NOMO-1 (cell line): Measurements from ENCODE around the gene DPP4.
"Not testable (repeated sequence)": the region's sequence is repeated elsewhere in the genome, so short reads cannot be mapped to it uniquely, and the experiment has no call there.

Experiments used
- DNase-seq, 2 experiments: peaks; one replicate each; lab custom pipeline; 2025; ENCODE audit not compliant: unreplicated experiment in 2 of 2; lab: John Stamatoyannopoulos, UW

Gene DPP4

DNA sequence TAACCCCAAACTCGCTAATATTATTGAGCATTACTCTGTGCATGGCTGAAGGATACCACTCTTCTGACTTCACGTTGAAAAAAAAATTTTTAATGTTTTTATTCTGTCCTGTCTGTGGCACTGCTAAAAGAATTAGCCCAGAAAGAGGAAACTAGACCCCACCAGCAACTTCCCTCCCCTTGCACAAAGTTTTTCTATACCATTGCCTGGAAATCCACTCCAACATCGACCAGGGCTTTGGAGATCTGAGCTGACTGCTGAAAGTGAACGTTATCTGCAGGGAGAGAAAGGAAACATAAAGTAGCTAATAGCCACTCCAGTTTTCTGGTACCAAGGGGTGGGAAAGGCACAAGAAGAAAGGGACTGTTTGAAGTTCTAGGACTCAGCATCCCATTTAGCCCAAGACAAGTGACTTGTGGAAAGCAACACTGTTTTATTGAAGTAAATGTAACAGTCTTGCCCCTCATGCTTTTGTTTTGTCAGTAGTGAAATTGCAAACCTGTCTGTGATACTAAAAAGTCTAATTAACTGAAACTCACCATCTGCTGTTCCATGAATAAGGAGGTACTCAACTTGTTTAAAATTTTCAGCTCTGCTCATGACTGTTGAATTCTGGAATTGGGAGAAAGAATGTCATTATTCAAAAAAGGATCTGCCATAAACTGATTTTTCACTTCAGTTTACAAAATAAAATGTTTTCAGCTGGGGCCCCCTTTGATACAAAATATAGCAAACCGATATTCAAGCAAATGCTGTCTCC is 79.1 kb downstream of the DPP4 start:
- DNase-seq: peak in 1 of 2 experiments; percentile 36

DNA sequence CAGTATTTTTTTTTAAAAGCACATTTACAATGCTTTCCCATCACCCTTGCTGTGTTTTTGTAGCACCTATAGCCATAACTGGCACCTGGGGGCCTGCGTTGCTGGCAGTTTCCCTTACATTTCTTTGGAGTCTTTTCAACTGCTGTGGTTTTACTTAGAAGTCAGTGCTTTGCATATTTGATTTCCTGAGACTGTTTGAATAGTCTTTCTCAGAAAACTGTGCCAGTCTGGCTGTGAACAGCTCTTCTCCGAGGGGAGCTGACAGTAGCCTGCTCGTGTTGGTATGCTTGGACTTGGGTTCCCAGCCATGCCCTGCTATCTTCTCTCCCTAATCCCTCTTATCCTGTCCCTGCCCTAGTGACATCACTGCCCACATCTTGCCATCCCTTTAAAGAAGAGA is 81.5 kb downstream of the DPP4 start:
- DNase-seq: no peak

DNA sequence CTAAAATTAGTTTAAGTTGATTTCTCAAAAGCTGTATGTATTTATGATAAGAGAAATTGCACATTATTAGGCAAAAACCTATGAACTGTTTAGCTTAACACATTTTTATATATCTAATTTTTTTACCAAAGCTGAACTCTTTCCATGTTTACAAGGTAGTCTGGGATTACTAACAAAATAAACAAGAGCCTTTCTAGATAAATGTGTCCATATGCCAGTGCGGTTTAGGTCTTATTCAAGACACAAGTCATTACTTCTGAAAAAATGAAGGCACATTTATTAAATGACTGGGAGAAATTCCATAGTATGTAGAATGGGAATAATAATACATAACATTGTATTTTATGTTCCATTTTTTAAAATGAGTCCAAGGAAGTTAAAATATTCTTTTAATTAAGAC is 82.0 kb downstream of the DPP4 start:
- no peak for DNase-seq

DNA sequence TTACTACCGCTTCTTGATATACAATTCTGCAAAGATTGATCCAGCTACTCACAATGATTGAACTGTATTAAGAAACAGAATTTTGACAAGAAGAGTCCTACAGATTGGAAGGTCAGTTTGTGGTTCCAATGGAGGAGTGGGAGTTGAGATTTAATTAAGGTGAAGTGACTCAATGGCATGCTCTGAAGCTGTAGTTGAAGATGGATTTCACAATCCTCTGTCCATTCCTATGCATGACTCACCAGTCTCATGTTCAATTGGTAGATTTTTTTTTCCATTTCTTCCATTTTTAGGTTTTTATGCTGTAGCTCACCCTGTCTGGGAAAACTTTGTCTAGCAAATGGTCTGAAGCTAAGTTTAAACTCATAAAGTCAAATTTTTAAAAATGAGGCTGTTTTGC is 83.3 kb downstream of the DPP4 start:
- peak in 1 of 2 experiments; percentile 68 for DNase-seq

DNA sequence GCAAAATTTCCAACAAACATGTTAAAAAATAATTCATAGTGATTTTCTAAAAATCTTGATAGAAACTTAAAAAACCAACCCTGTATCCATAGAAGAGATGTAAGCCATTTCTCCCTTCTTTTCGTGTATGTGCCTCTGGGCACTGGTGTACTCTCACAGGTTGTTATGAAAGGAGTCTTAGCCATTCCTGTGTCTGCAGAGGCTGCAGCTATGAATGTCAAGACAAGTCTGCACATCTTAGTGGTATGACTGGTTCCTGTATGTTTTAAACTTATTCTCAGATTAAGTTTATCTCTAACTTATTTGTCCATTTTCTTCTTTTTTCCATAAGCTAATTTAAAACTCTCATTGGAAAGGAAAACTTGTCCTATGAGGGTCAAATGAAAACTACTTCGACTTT is 84.0 kb downstream of the DPP4 start:
- DNase-seq: no peak

DNA sequence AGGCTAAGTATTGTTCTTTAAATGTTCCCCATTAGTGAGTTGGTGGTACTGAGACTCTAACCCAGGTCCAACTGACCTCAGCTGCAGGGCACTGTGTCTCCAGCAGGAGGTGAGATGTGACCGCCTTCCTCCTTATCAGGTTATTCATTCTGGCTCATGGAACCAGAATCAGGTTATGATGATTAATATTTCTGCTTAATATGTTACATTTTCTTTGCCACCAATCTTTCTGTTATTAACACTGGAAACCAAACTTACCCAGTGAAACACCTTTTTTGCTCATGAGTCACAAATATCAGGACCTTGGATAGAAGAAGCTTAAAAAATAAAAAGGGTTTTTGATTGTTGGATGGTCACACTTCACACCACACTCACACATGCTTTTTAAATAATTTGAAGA is 85.4 kb downstream of the DPP4 start:
- no peak for DNase-seq

DNA sequence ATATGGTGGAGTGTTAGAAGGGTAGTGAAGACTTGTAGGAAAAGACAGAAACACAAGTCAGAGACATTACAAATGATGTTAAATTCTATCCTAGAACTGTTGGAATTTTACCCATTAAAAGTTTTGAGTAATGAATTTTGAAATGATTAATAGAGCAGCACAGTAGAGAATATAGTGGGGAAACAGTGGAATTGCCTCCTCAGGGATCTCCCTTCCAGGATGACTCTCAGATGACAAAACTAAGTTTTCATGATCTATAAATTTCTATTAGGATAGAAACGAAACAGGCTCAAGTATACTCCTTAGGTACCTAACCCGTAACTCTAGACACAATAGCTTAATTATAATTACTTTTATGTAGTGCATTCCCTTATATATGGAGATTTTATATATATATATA is 86.7 kb downstream of the DPP4 start:
- no peak for DNase-seq

DNA sequence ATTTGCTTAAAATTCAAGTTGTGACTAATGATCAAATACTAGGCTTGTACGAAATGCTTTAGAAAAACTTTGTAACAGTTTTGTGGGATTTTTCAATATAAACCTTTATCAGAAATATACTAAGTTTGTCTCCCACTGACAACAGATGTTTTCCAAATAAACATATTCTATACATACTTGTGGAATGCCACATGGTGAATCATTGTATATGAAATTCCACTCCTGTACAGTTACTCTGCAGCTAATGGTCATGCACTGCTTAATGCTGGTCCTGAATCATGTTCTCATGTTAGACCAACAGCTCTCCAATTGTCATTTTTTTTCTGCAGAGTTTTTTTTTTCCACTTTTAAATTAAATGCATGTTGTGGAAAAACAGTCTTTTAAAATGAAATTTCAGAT is 90.1 kb downstream of the DPP4 start:
- DNase-seq: no peak

DNA sequence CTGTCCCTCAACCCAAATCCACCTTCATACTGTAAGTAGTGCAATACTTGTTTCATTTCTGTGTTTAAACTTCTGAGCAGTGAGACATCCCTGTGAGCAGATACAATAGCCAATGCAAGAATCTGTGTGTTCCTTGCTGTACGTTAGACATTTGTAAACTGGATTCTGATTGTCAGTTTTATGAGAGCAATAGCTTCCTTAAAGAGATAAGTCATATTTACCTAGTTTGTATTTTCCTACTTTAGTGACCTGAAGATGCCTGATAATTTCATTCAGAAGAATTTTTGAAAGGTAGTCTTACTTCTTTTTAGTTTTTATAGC is 90.7 kb downstream of the DPP4 start:
- DNase-seq: no peak

DNA sequence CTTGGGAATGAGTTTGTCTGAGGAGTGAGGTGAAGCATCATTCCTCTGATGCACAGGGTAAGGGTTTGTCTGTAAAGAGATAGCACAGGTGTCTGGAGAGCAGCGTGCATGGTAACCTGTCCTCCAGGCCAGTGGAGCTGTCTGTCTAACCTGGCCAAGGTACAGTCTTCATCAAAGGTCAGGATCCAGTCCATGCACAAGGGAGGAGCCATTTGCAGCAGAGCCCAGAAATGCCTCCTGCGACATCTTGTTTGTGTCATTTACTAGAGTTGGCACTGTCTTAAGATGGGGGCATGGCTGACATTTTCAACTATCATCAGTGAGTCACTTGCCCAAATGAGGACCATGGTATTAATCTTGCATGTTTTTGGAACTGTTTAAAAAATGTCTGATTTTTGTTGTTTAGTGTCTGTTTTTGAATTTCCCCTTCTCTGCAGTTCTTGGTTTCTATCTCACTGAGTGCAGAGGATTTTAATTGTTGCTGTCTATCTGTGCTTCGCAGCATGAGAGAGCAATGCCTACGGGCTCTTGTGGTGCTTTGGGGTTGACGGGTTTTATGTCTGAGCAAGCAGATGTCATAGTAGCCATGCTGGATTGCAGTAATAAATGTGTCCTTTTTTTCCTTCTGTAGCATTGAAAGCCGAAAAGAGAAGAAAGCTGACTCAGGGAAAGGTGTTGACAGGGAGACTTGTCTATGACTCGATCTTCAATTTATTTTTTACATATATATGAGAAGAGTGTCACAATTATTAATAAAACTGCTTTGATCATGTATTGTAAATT is 91.3 kb downstream of the DPP4 start:
- no peak for DNase-seq

DNA sequence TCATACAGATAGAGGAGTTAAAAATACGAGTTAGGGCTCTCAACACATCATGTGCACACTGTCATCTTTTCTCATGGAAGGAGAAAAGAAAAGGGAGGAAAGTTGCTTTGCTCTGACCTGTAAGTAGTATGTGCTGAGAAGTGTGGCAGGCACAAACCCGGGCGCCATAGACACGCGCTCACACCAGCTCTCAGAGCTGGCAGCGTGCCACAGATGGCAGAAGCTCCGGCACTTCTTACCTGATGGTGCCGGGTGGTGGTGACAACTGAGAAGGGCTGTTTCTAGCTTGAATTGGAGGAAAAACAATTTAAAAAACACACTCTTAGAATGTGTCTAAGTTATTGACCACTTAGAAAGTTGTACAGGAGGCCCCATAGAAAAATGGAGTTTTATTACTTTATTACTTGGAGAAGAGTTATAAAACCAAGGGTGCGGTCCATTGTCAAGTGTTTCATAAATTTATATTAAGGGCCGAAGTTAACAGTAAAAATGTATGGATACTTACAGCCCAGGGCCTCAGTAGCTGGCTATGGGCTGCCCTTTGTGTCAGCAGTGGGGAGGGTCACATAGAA is 92.2 kb downstream of the DPP4 start:
- DNase-seq: no peak

DNA sequence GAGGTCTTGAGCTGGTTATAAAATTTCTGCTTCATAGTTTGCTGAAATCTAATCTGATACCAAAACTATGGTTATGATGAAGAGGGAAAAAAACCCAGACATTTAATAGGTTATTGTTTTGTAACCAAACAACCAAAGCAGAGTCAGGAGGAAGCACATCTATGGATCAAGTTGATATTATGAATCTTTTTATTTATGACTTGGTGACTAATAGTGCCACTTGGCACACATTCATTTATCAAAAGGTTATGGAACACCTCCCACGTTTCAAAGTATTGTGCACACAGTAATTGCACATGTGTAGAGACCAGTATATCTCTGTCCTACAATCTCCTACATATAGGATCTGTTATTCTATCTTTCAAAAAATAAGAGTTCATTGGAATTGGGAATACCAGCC is 93.0 kb downstream of the DPP4 start:
- DNase-seq: no peak

DNA sequence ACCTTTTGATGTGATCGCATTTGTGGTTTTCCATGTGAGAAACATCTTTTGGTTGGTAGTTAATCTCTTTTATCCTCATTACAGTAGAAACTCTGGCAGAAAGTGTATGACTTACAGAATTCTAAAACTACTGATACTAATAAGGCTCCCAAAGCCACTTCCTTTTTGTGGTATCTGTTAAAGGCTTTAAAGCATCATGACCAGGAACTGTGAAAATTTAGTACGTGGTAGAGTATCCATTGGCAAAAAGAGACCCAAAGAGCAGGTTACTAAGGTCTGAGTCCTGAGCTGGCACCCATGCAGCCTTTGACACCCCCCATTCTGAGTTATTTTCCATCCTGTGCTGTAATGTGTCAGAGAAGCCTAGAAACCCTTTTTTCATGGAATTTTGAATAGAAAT is 94.5 kb downstream of the DPP4 start:
- DNase-seq: peak; percentile 46 to 71

DNA sequence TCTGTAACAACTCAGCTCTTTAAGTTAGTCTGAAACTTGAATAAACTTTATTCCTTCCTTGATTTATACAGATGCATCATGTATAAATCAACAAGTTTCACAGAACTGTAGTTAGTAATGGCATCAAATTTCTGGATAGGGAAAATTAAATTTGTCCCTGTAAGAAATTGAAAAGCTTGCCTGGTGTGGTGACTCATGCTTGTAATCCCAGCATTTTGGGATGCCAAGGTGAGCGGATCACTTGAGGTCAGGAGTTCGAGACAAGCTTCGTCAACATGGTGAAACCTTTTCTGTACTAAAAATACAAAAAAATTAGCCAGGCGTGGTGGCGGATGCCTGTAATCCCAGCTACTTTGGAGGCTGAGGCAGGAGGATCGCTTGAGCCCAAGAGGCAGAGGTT is 96.1 kb downstream of the DPP4 start:
- DNase-seq: not testable (repeated sequence)

DNA sequence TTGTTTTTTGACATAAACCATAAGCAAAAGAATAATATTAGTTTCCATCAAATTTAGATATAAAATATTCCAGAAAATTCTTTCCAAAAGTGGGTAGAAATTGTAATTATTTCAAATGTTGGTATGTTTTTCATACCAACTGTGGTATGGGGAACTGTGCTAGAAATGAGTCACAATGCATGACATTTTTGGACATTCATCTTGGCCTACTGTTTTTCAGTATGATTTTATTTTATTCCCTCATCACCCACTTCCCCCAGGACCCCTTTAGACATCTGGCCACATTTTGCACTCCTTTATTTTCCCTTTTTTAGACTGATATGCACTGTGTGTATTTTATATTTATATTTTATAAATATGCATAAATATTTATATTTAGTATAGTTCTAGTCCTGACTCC is 97.1 kb downstream of the DPP4 start:
- DNase-seq: no peak

DNA sequence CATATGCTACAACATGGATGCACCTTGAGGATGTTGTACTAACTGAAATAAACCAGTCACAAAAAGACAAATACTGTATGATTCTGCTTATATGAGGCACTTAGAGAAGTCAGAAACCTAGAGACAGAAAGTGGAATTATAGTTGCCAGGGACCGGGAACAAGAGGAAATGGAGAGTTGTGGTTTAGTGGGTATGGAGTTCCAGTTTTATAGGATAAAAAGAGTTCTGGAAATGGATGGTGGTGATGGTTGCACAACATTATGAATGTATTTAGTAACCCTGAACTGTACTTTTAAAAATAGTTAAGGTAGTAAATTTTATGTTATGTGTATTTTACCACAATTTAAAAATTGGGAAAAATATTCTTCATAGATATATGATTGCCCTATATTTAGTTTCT is 97.7 kb downstream of the DPP4 start:
- DNase-seq: no peak

DNA sequence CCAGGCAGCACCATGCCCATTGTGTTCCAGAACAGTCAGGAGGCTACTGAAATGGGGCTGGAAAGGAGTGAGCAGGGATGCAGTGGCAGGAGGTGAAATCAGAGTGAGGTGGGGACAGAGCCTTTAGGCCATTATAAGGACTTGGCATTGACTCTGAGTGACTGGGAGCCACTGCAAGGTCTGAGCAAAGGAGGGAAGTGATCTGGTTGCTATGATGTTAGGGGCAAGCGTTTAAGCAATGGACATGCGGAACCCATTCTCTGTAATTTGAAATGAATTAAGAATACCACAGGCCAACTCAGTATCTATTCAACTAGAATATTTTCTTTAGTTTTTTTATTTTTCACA is 98.2 kb downstream of the DPP4 start:
- no peak for DNase-seq

DNA sequence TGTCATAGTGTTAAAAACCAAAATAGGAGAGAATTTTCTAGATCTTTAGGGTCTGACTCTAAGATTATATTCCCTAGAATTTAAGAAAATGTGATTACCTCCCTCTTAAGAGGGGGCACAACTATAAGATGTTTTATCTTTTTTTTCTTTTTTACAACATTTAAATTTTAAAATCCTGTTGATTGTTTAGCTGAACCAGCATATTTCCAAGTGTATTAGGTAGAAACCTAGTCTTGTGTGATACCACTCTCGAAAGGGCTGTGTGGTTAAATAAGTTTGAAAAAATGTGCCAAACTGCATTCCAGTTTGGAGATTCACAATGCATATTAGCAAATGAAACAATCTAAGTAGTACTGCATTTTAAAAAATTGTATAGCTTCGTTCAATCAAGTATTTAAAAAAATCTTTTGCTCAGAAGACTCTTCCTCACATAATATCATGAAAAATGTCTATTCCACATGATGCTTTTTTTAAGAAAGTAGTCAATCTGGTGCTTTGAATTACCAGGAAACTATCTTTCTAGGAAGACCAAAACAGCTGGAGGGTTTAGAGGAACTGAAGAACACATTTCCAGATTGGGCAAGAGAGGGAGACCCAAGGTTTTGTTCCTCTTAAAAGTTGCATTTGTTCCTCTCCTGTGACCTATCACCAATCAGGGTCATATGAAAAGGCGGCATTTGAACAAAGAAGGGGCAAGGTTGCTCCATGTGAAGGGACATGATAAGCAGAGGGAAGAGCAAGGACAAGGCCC is 98.8 kb downstream of the DPP4 start:
- peak; percentile 21 to 75 for DNase-seq

DNA sequence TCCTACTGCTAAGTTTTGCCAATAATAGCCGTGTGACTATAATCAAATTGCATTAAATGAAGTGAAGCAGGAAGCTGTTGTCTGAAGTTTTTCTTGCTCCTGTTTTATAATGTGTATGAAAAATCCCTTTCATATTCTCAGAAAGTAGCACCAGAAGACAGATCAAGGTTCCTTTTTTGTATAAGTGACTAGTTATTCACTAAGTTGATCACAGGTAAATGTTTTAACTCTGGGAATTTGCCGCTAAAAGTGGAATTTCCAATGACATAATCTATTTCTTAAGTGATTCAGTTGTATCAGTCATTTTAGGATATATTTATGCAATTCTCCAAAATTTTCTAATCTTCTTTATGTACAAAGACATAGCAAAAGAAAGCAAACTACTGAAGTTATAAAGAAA is 99.6 kb downstream of the DPP4 start:
- DNase-seq: no peak

DNA sequence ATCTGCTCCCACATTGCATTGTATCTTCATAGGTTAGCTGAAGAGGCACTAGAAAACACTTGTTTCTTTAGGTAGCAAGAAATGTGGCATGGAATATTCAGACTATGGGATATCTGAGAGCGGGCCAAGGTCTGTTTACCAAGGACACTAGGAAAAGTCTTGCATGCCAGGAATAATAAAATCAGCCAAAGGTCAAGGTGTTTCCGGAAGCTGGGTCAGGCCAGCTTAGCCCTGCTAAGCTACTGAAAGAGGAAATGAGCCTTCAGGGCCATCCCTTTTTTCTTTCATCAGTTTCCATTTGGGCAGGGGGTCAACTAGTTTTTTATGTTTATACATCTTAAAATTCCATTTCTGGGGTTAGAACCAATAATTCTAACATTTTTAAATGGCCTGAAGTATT is 101.1 kb downstream of the DPP4 start:
- no peak for DNase-seq

DNA sequence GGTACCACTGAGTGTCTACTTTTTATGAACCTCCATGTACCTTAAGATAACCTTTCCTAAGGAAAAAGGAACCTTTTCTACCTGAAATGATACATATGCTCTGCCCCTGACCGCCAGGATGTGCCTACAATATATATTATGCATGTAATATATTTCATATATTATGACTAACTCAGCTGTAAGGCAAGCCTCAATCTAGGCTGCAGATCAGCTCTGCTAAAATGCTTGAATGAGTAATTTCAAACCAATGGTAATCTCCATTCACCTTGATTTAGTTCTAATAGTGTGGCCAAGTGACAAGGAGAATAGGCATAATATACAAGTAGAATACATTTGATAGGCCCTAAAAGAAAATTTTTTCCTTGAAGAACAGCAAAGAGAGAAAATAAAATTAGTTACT is 101.8 kb downstream of the DPP4 start:
- no peak for DNase-seq

DNA sequence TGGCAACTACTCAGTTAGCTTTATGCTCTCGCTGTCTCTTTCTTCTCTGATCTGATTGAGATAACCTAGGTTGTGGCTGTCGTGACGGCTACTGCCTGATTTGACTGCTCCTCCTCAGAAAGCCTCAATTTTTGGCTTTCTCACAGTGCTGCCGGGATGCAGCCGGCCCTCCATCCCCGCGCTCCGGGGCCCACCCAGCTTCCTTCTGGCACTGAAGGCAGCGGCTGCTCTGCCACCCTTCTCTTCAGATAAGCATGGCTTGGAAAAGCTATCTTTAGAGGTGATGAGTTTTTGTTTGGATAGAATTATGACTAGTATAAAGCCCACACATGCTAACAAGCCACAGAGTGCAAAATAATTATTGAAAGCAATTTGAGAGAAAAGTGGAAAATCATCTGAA is 102.5 kb downstream of the DPP4 start:
- DNase-seq: no peak
